Activated CD8-positive, alpha-beta T cell treated with anti-CD3 and anti-CD28 coated beads, Interleukin-2, amount 10 ng/mL, durations not matched to agents 7 days and 5 days (primary cell): ENCODE measurements around the gene MED17. TPM values are rescaled to one million over a fixed set of nuclear protein-coding genes. Genes with fewer than 3 reads are reported as not detected.

Experiments used
- ATAC-seq: fragments of 150-1000 bp; cut with Tn5 transposase; one replicate; pipeline ENCODE4 v1.10.0; 2021; ENCODE audit warnings: moderate library complexity
- CTCF ChIA-PET: fragments of 350-600 bp; sonication (Branson Sonifier 250); formaldehyde crosslinking; loops from one replicate; lab custom pipeline; 2021; ENCODE audit warnings: antibody characterized with exemption; lab: Charles Lee
- POLR2A ChIA-PET: fragments of 350-600 bp; sonication (Branson Sonifier 250); formaldehyde crosslinking; loops from one replicate; lab custom pipeline; 2021; ENCODE audit warnings: antibody characterized with exemption; lab: Charles Lee
- DNase-seq: peaks from one replicate; pipeline ENCODE4 v3.0.0-alpha.2; 2020
- H3K27ac Mint-ChIP-seq: one replicate; pipeline ENCODE4 v1.8.0; 2021; ENCODE audit warnings: mild to moderate bottlenecking, mixed read lengths
- H3K27me3 Mint-ChIP-seq: one replicate; pipeline ENCODE4 v1.8.0; 2021; ENCODE audit warnings: low read depth, mixed read lengths
- H3K36me3 Mint-ChIP-seq: one replicate; pipeline ENCODE4 v1.8.0; 2021; ENCODE audit warnings: low read depth, mixed read lengths
- H3K4me1 Mint-ChIP-seq: one replicate; pipeline ENCODE4 v1.8.0; 2021; ENCODE audit warnings: low read depth, mixed read lengths
- H3K4me3 Mint-ChIP-seq: one replicate; pipeline ENCODE4 v1.8.0; 2021; ENCODE audit warnings: mild to moderate bottlenecking, mixed read lengths
- H3K9me3 Mint-ChIP-seq: one replicate; pipeline ENCODE4 v1.8.0; 2022; ENCODE audit warnings: mixed read lengths; ENCODE audit not compliant: insufficient read depth
- total RNA-seq, 2 experiments: library from RNA; stranded (reverse); gene quantifications; one replicate each; pipeline ENCODE4 v1.2.3, GENCODE V29; 2021

MED17 gene
- total RNA-seq, 2 experiments from 2014 or later = 43.6 to 45.3 TPM

GRCh38 chr11:93783765-93784144 lies 327 bp upstream of the MED17 start:
- Mint-ChIP-seq H3K36me3 (peaks cover 38% of the 10 kb centered on the region), H3K4me1 (peaks cover 44% of the 10 kb centered on the region), H3K27ac (peak overlapping the region; percentile 97), H3K27me3 (no peaks in the 10 kb centered on the region), H3K4me3 (peak overlapping the region; percentile 99), H3K9me3 (no peaks in the 10 kb centered on the region)
- POLR2A ChIA-PET = interaction anchor here (0.6 to 5.1 kb wide), 26 partner anchors 8 to 1190 kb away, joined by 3 to 161 read pairs (median 3); partner anchors contain the start of genes C11orf54, CEP295, CWC15 and KDM4D
- ATAC-seq (peak; percentile 50), DNase-seq (no peak)
- CTCF ChIA-PET = interaction anchor here (0.8 to 3.2 kb wide), 7 partner anchors 10 to 51 kb away, joined by 3 to 45 read pairs (median 4); partner anchors contain the start of genes C11orf54 and TAF1D

GRCh38 chr11:93784935-93785360 lies 866 bp downstream of the MED17 start:
- DNase-seq (no peak), ATAC-seq (peak; percentile 10)
- ChIA-PET CTCF (no interaction called here), POLR2A (interaction anchor here (5.1 kb wide), 1 partner anchor 47 kb away, joined by 161 read pairs; the partner anchor contains the start of genes C11orf54 and TAF1D)
- H3K4me1 Mint-ChIP-seq = peaks cover 46% of the 10 kb centered on the region
- H3K27me3 Mint-ChIP-seq = no peaks in the 10 kb centered on the region
- H3K27ac Mint-ChIP-seq = peak overlapping the region; percentile 97
- H3K36me3 Mint-ChIP-seq = peaks cover 46% of the 10 kb centered on the region
- no peaks in the 10 kb centered on the region for H3K9me3 Mint-ChIP-seq
- peak overlapping the region; percentile 99 for H3K4me3 Mint-ChIP-seq

- no peak overlapping the region for H3K27ac Mint-ChIP-seq
- peaks cover 72% of the 10 kb centered on the region for H3K36me3 Mint-ChIP-seq
- no peak overlapping the region for H3K4me3 Mint-ChIP-seq
- DNase-seq (no peak), ATAC-seq (no peak)
- ChIA-PET CTCF (interaction anchor here (1.4 kb wide), 1 partner anchor 10 kb away, joined by 5 read pairs; no protein-coding TSS in a partner anchor), POLR2A (no interaction called here)
- H3K27me3 Mint-ChIP-seq = no peaks in the 10 kb centered on the region
- no peaks in the 10 kb centered on the region for H3K9me3 Mint-ChIP-seq
- H3K4me1 Mint-ChIP-seq = peaks cover 21% of the 10 kb centered on the region
Observed at GRCh38 chr11:93791493-93791892, 7.4 kb downstream of the MED17 start.

GRCh38 chr11:93796441-93797231 lies 12.6 kb downstream of the MED17 start:
- Mint-ChIP-seq H3K36me3 (peaks cover 66% of the 10 kb centered on the region), H3K27ac (peak overlapping the region; percentile 8), H3K4me1 (peaks cover 2% of the 10 kb centered on the region), H3K9me3 (no peaks in the 10 kb centered on the region), H3K4me3 (no peak overlapping the region), H3K27me3 (no peaks in the 10 kb centered on the region)
- POLR2A ChIA-PET = interaction anchor here (0.9 to 1.5 kb wide), 2 partner anchors 13 to 55 kb away, joined by 3 read pairs; partner anchors contain the start of genes C11orf54, MED17 and TAF1D
- CTCF ChIA-PET = interaction anchor here (2.2 kb wide), 1 partner anchor 13 kb away, joined by 6 read pairs; the partner anchor contains the start of gene MED17
- DNase-seq (no peak), ATAC-seq (no peak)

GRCh38 chr11:93801366-93801765 lies 17.3 kb downstream of the MED17 start:
- no peaks in the 10 kb centered on the region for H3K27me3 Mint-ChIP-seq
- ATAC-seq (no peak), DNase-seq (no peak)
- no peaks in the 10 kb centered on the region for H3K9me3 Mint-ChIP-seq
- CTCF ChIA-PET = interaction anchor here (1.0 to 1.2 kb wide), 2 partner anchors 10 to 74 kb away, joined by 3 to 5 read pairs; no protein-coding TSS in a partner anchor
- H3K4me1 Mint-ChIP-seq = no peaks in the 10 kb centered on the region
- H3K4me3 Mint-ChIP-seq = no peak overlapping the region
- H3K36me3 Mint-ChIP-seq = peaks cover 65% of the 10 kb centered on the region
- POLR2A ChIA-PET = interaction anchor here (0.7 to 2.8 kb wide), 2 partner anchors 17 to 60 kb away, joined by 3 to 8 read pairs; partner anchors contain the start of genes C11orf54, MED17 and TAF1D
- peak overlapping the region; percentile 11 for H3K27ac Mint-ChIP-seq

GRCh38 chr11:93804879-93805278 lies 20.8 kb downstream of the MED17 start:
- no peak for ATAC-seq
- H3K4me1 Mint-ChIP-seq = no peaks in the 10 kb centered on the region
- no peak overlapping the region for H3K27ac Mint-ChIP-seq
- H3K9me3 Mint-ChIP-seq = no peaks in the 10 kb centered on the region
- POLR2A ChIA-PET = no interaction called here
- no peak overlapping the region for H3K4me3 Mint-ChIP-seq
- CTCF ChIA-PET = no interaction called here
- no peak for DNase-seq
- peaks cover 60% of the 10 kb centered on the region for H3K36me3 Mint-ChIP-seq
- H3K27me3 Mint-ChIP-seq = no peaks in the 10 kb centered on the region

GRCh38 chr11:93807980-93808379 lies 23.9 kb downstream of the MED17 start:
- ChIA-PET POLR2A (interaction anchor here (0.6 to 0.9 kb wide), 2 partner anchors 67 to 104 kb away, joined by 3 to 4 read pairs; partner anchors contain the start of genes C11orf54 and TAF1D), CTCF (no interaction called here)
- no peaks in the 10 kb centered on the region for H3K4me1 Mint-ChIP-seq
- H3K4me3 Mint-ChIP-seq = no peak overlapping the region
- no peaks in the 10 kb centered on the region for H3K27me3 Mint-ChIP-seq
- DNase-seq = no peak
- H3K36me3 Mint-ChIP-seq = peaks cover 69% of the 10 kb centered on the region
- H3K27ac Mint-ChIP-seq = no peak overlapping the region
- ATAC-seq = no peak
- no peaks in the 10 kb centered on the region for H3K9me3 Mint-ChIP-seq

GRCh38 chr11:93813974-93814373 lies 29.9 kb downstream of the MED17 start:
- ChIA-PET CTCF (no interaction called here), POLR2A (no interaction called here)
- H3K27ac Mint-ChIP-seq = no peak overlapping the region
- no peaks in the 10 kb centered on the region for H3K4me1 Mint-ChIP-seq
- ATAC-seq = no peak
- H3K27me3 Mint-ChIP-seq = no peaks in the 10 kb centered on the region
- H3K4me3 Mint-ChIP-seq = no peak overlapping the region
- peaks cover 50% of the 10 kb centered on the region for H3K36me3 Mint-ChIP-seq
- H3K9me3 Mint-ChIP-seq = no peaks in the 10 kb centered on the region
- no peak for DNase-seq

GRCh38 chr11:93814966-93815633 lies 31.0 kb downstream of the MED17 start:
- H3K4me3 Mint-ChIP-seq = no peak overlapping the region
- ChIA-PET CTCF (no interaction called here), POLR2A (no interaction called here)
- H3K9me3 Mint-ChIP-seq = no peaks in the 10 kb centered on the region
- no peaks in the 10 kb centered on the region for H3K27me3 Mint-ChIP-seq
- H3K4me1 Mint-ChIP-seq = no peaks in the 10 kb centered on the region
- DNase-seq (no peak), ATAC-seq (no peak)
- no peak overlapping the region for H3K27ac Mint-ChIP-seq
- peaks cover 48% of the 10 kb centered on the region for H3K36me3 Mint-ChIP-seq

- Mint-ChIP-seq H3K27ac (no peak overlapping the region), H3K4me3 (no peak overlapping the region), H3K36me3 (peaks cover 27% of the 10 kb centered on the region), H3K9me3 (no peaks in the 10 kb centered on the region), H3K27me3 (no peaks in the 10 kb centered on the region), H3K4me1 (no peaks in the 10 kb centered on the region)
- ChIA-PET CTCF (interaction anchor here (1.3 kb wide), 1 partner anchor 104 kb away, joined by 3 read pairs; no protein-coding TSS in a partner anchor), POLR2A (interaction anchor here (0.9 kb wide), 1 partner anchor 44 kb away, joined by 3 read pairs; no protein-coding TSS in a partner anchor)
- ATAC-seq (no peak), DNase-seq (no peak)
Observed at GRCh38 chr11:93817426-93818348, 33.6 kb downstream of the MED17 start.
